ENCODE results near the gene DIS3L2. TPM values are rescaled to one million over a fixed set of nuclear protein-coding genes. Genes with fewer than 3 reads are reported as not detected.

Gene DIS3L2
- total RNA-seq, 6 donors from 2014 or later = 31.2 to 98.5 (median 50.3) TPM

GRCh38 chr2:232076272-232076671 lies 114.8 kb downstream of the DIS3L2 start:
- Histone ChIP-seq H3K9me3 (no peaks in the 10 kb centered on the region), H3K4me3 (no peak overlapping the region), H3K4me1 (peaks cover 0 to 6% (median 1%) of the 10 kb centered on the region in 4 donors), H3K27me3 (no peaks in the 10 kb centered on the region), H3K27ac (no peak overlapping the region), H3K36me3 (no peaks in the 10 kb centered on the region)
- TF ChIP-seq POLR2AphosphoS5 (IDR thresholded peaks at IDR 0.05) = no peak
- no peak for TF ChIP-seq CTCF (IDR thresholded peaks at IDR 0.05)
- TF ChIP-seq EP300 (IDR thresholded peaks at IDR 0.05) = no peak
- TF ChIP-seq POLR2A (IDR thresholded peaks at IDR 0.05) = no peak
- WGBS, 2 donors = 100% methylated on average over 1 of the region's 1 CpG
- ATAC-seq (ENCODE audit: low FRiP score in 2 of 2) (no peak), DNase-seq (no peak)

- H3K27ac ChIP-seq = no peak overlapping the region
- WGBS, 2 donors = 88 to 96% methylated on average over 3 of the region's 3 CpGs
- ATAC-seq (ENCODE audit: low FRiP score in 2 of 2) = no peak
Observed at GRCh38 chr2:232076736-232077135, 115.2 kb downstream of the DIS3L2 start.

GRCh38 chr2:232085164-232085563 lies 123.7 kb downstream of the DIS3L2 start:
- H3K9me3 ChIP-seq = peaks cover 0 to 4% (median 0%) of the 10 kb centered on the region in 4 donors
- H3K27me3 ChIP-seq = no peaks in the 10 kb centered on the region
- peaks cover 0 to 5% (median 0%) of the 10 kb centered on the region in 4 donors for H3K36me3 ChIP-seq
- WGBS, 2 donors = 66 to 73% methylated on average over 5 of the region's 5 CpGs
- DNase-seq = no peak
- no peak overlapping the region for H3K4me3 ChIP-seq
- no peak for TF ChIP-seq POLR2AphosphoS5 (IDR thresholded peaks at IDR 0.05)
- no peak for TF ChIP-seq EP300 (IDR thresholded peaks at IDR 0.05)
- no peak for TF ChIP-seq CTCF (IDR thresholded peaks at IDR 0.05)
- no peak for TF ChIP-seq POLR2A (IDR thresholded peaks at IDR 0.05)
- H3K4me1 ChIP-seq = peaks cover 0 to 3% (median 0%) of the 10 kb centered on the region in 4 donors
- no peak for ATAC-seq (ENCODE audit: low FRiP score in 2 of 2)
- no peak overlapping the region for H3K27ac ChIP-seq

More at GRCh38 chr2:232076736-232077135, 115.2 kb downstream of the DIS3L2 start:
- Histone ChIP-seq H3K36me3 (no peaks in the 10 kb centered on the region), H3K9me3 (no peaks in the 10 kb centered on the region), H3K27me3 (no peaks in the 10 kb centered on the region), H3K4me3 (no peak overlapping the region), H3K4me1 (peaks cover 0 to 6% (median 1%) of the 10 kb centered on the region in 4 donors)
- no peak for DNase-seq
- TF ChIP-seq POLR2A (IDR thresholded peaks at IDR 0.05) (no peak), CTCF (IDR thresholded peaks at IDR 0.05) (no peak), EP300 (IDR thresholded peaks at IDR 0.05) (no peak), POLR2AphosphoS5 (IDR thresholded peaks at IDR 0.05) (no peak)

GRCh38 chr2:232085826-232086425 lies 124.4 kb downstream of the DIS3L2 start:
- WGBS, 2 donors = 96 to 98% methylated on average over 16 of the region's 16 CpGs
- Histone ChIP-seq H3K4me3 (no peak overlapping the region), H3K27ac (no peak overlapping the region), H3K4me1 (peaks cover 0 to 3% (median 0%) of the 10 kb centered on the region in 4 donors), H3K9me3 (peaks cover 0 to 4% (median 0%) of the 10 kb centered on the region in 4 donors), H3K27me3 (no peaks in the 10 kb centered on the region), H3K36me3 (peaks cover 0 to 5% (median 0%) of the 10 kb centered on the region in 4 donors)
- DNase-seq (no peak), ATAC-seq (ENCODE audit: low FRiP score in 2 of 2) (no peak)
- TF ChIP-seq POLR2AphosphoS5 (IDR thresholded peaks at IDR 0.05) (no peak), CTCF (IDR thresholded peaks at IDR 0.05) (no peak), EP300 (IDR thresholded peaks at IDR 0.05) (no peak), POLR2A (IDR thresholded peaks at IDR 0.05) (no peak)

GRCh38 chr2:232088771-232089170 lies 127.3 kb downstream of the DIS3L2 start:
- Histone ChIP-seq H3K27ac (no peak overlapping the region), H3K9me3 (no peaks in the 10 kb centered on the region), H3K4me1 (peaks cover 0 to 3% (median 0%) of the 10 kb centered on the region in 4 donors), H3K27me3 (no peaks in the 10 kb centered on the region), H3K36me3 (peaks cover 0 to 5% (median 0%) of the 10 kb centered on the region in 4 donors), H3K4me3 (no peak overlapping the region)
- WGBS, 2 donors = 66 to 76% methylated on average over 5 of the region's 5 CpGs
- TF ChIP-seq POLR2A (IDR thresholded peaks at IDR 0.05) = no peak
- TF ChIP-seq POLR2AphosphoS5 (IDR thresholded peaks at IDR 0.05) = no peak
- no peak for TF ChIP-seq EP300 (IDR thresholded peaks at IDR 0.05)
- TF ChIP-seq CTCF (IDR thresholded peaks at IDR 0.05) = no peak
- ATAC-seq (ENCODE audit: low FRiP score in 2 of 2) (no peak), DNase-seq (no peak)
